Activated CD8-positive, alpha-beta memory T cell treated with anti-CD3 and anti-CD28 coated beads for 48 hours (primary cell): ENCODE measurements around the gene GSTA3.
"Not testable (repeated sequence)": the region's sequence is repeated elsewhere in the genome, so short reads cannot be mapped to it uniquely, and the experiment has no call there.

ENCODE experiments used
- DNase-seq, 3 experiments: peaks; one replicate each; pipeline ENCODE4 v3.0.0-alpha.2; 2020; ENCODE audit warnings: low read depth in 2 of 3, low spot score in 2 of 3

The GSTA3 gene

GRCh38 chr6:52868240-52868639, 41.3 kb downstream of the GSTA3 start:
- no peak for DNase-seq

GRCh38 chr6:52861151-52861550, 48.3 kb downstream of the GSTA3 start:
- DNase-seq: not testable (repeated sequence)

- DNase-seq: no peak
Measured at GRCh38 chr6:52858416-52858815, 51.1 kb downstream of the GSTA3 start.

GRCh38 chr6:52856137-52856536, 53.4 kb downstream of the GSTA3 start:
- DNase-seq: not testable (repeated sequence)

- no peak for DNase-seq
Measured at GRCh38 chr6:52849137-52849536, 60.4 kb downstream of the GSTA3 start.
